Fibroblast of peridontal ligament (primary cell): ENCODE results near the gene TRERF1.
"Not testable (repeated sequence)": the region's sequence is repeated elsewhere in the genome, so short reads cannot be mapped to it uniquely, and the experiment has no call there.

Experiments
- DNase-seq: peaks from one replicate; pipeline ENCODE4 v3.0.0-alpha.2; 2010; ENCODE audit errors: extremely low read depth

TRERF1 gene

GRCh38 chr6:42194056-42194455 lies 257.7 kb downstream of the TRERF1 start:
- DNase-seq, result no peak

GRCh38 chr6:42193491-42193894 lies 258.2 kb downstream of the TRERF1 start:
- DNase-seq, result peak; percentile 24

GRCh38 chr6:42192385-42192784 lies 259.3 kb downstream of the TRERF1 start:
- DNase-seq, result not testable (repeated sequence)

- DNase-seq, result peak; percentile 74
These were observed 261.1 kb downstream of the TRERF1 start for GRCh38 chr6:42190554-42191183.

- no peak for DNase-seq
These were observed 263.3 kb downstream of the TRERF1 start for GRCh38 chr6:42188406-42188805.

- no peak for DNase-seq
These were observed 266.1 kb downstream of the TRERF1 start for GRCh38 chr6:42185597-42185996.

- no peak for DNase-seq
These were observed 267.3 kb downstream of the TRERF1 start for GRCh38 chr6:42184475-42184874.

- DNase-seq, result no peak
These were observed 269.6 kb downstream of the TRERF1 start for GRCh38 chr6:42182101-42182500.

GRCh38 chr6:42179945-42180313 lies 271.8 kb downstream of the TRERF1 start:
- DNase-seq, result no peak

- DNase-seq, result no peak
These were observed 272.3 kb downstream of the TRERF1 start for GRCh38 chr6:42179261-42179944.

GRCh38 chr6:42177514-42178364 lies 274.0 kb downstream of the TRERF1 start:
- DNase-seq, result no peak

GRCh38 chr6:42176981-42177380 lies 274.7 kb downstream of the TRERF1 start:
- no peak for DNase-seq

GRCh38 chr6:42175860-42176259 lies 275.9 kb downstream of the TRERF1 start:
- no peak for DNase-seq
